KMS-11 (cell line): ENCODE data around the gene OR10G2.
"Not testable (repeated sequence)": the region's sequence is repeated elsewhere in the genome, so short reads cannot be mapped to it uniquely, and the experiment has no call there.

Source experiments
- H2AFZ ChIP-seq: fragments of 200-600 bp; sonication (generic); 2 replicates; pipeline ENCODE4 v1.6.1; 2016; ENCODE audit warnings: antibody characterized with exemption, mixed run types, low read depth
- H3K27ac ChIP-seq: fragments of 200-600 bp; sonication (generic); 2 replicates; pipeline ENCODE4 v1.6.1; 2016; ENCODE audit warnings: mild to moderate bottlenecking, mixed run types
- H3K27me3 ChIP-seq: fragments of 200-600 bp; sonication (generic); 2 replicates; pipeline ENCODE4 v1.6.1; 2017; ENCODE audit warnings: mild to moderate bottlenecking, low read depth, mixed run types, moderate library complexity; ENCODE audit not compliant: insufficient read depth
- H3K36me3 ChIP-seq: fragments of 200-600 bp; sonication (generic); 2 replicates; pipeline ENCODE4 v1.6.1; 2017; ENCODE audit warnings: mild to moderate bottlenecking, mixed run types; ENCODE audit not compliant: insufficient read depth
- H3K4me1 ChIP-seq: fragments of 200-600 bp; sonication (generic); 2 replicates; pipeline ENCODE4 v1.6.1; 2016; ENCODE audit warnings: mild to moderate bottlenecking, low read depth, mixed run types; ENCODE audit not compliant: poor library complexity, severe bottlenecking
- H3K4me2 ChIP-seq: fragments of 200-600 bp; sonication (generic); 2 replicates; pipeline ENCODE4 v1.7.0; 2016; ENCODE audit warnings: mild to moderate bottlenecking, mixed run types
- H3K4me3 ChIP-seq: fragments of 200-600 bp; sonication (generic); IDR thresholded peaks from 2 replicates; pipeline ENCODE4 v1.6.1; 2017; ENCODE audit warnings: low read depth, low read length, mixed read lengths; ENCODE audit not compliant: insufficient read depth
- H3K79me2 ChIP-seq: fragments of 200-600 bp; sonication (generic); 2 replicates; pipeline ENCODE4 v1.6.1; 2016; ENCODE audit warnings: low read depth, mixed run types; ENCODE audit not compliant: insufficient read depth
- H3K9ac ChIP-seq: fragments of 200-600 bp; sonication (generic); 2 replicates; pipeline ENCODE4 v1.6.1; 2016; ENCODE audit warnings: mild to moderate bottlenecking, mixed run types
- H4K20me1 ChIP-seq: fragments of 200-600 bp; sonication (generic); 2 replicates; pipeline ENCODE4 v1.6.1; 2016; ENCODE audit warnings: mild to moderate bottlenecking, mixed run types; ENCODE audit not compliant: insufficient read depth
- TF ChIP-seq, protein P1 (sequence below): fragments of 200-600 bp; sonication (generic); conservative IDR thresholded peaks from 2 replicates; pipeline ENCODE4 v1.6.1; 2017; ENCODE audit warnings: low read depth, mild to moderate bottlenecking, antibody characterized with exemption, low read length, moderate library complexity, mixed read lengths

The OR10G2 gene

GRCh38 chr14:21626491-21627230 lies 8.1 kb downstream of the OR10G2 start:
- H3K36me3 ChIP-seq = no peaks in the 10 kb centered on the region
- TF ChIP-seq, protein P1, sequence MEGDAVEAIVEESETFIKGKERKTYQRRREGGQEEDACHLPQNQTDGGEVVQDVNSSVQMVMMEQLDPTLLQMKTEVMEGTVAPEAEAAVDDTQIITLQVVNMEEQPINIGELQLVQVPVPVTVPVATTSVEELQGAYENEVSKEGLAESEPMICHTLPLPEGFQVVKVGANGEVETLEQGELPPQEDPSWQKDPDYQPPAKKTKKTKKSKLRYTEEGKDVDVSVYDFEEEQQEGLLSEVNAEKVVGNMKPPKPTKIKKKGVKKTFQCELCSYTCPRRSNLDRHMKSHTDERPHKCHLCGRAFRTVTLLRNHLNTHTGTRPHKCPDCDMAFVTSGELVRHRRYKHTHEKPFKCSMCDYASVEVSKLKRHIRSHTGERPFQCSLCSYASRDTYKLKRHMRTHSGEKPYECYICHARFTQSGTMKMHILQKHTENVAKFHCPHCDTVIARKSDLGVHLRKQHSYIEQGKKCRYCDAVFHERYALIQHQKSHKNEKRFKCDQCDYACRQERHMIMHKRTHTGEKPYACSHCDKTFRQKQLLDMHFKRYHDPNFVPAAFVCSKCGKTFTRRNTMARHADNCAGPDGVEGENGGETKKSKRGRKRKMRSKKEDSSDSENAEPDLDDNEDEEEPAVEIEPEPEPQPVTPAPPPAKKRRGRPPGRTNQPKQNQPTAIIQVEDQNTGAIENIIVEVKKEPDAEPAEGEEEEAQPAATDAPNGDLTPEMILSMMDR = no peak

DNA sequence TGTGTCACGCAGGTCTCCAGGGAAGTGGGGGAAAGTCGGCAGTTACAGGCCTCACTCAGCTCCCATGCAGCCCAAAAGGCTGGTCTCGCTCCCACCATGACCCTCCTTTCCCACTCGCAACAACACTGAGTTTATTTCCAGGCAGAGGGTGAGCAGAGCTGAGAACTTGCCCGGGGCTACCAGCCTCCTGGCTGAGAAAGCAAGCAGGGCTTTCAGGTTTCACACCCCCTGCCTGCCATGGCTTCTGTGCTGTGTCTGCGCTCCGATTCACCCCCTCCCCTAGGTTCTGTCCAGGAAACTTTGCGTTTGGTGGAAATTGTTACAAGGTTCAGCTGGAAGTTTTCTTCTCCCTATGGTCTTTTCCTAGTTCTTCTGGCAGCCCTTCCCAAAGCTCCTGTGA lies 17.1 kb downstream of the OR10G2 start:
- Histone ChIP-seq H3K27me3 (no peaks in the 10 kb centered on the region), H4K20me1 (no peaks in the 10 kb centered on the region), H3K4me1 (peaks cover 8% of the 10 kb centered on the region), H3K36me3 (no peaks in the 10 kb centered on the region), H2AFZ (no peak overlapping the region), H3K4me3 (no peak overlapping the region), H3K4me2 (no peak overlapping the region), H3K79me2 (no peaks in the 10 kb centered on the region), H3K9ac (no peak overlapping the region), H3K27ac (no peak overlapping the region)
- TF ChIP-seq, protein P1 = no peak

More at GRCh38 chr14:21626491-21627230, 8.1 kb downstream of the OR10G2 start:
- no peak overlapping the region for H3K27ac ChIP-seq
- H4K20me1 ChIP-seq = no peaks in the 10 kb centered on the region
- no peak overlapping the region for H3K4me2 ChIP-seq
- H3K9ac ChIP-seq = no peak overlapping the region
- no peaks in the 10 kb centered on the region for H3K27me3 ChIP-seq
- H3K79me2 ChIP-seq = no peaks in the 10 kb centered on the region
- H3K4me1 ChIP-seq = peaks cover 6% of the 10 kb centered on the region
- H3K4me3 ChIP-seq = no peak overlapping the region
- no peak overlapping the region for H2AFZ ChIP-seq

GRCh38 chr14:21614240-21614639 lies 20.5 kb downstream of the OR10G2 start:
- Histone ChIP-seq H3K9ac (no peak overlapping the region), H4K20me1 (no peaks in the 10 kb centered on the region), H3K79me2 (no peaks in the 10 kb centered on the region), H3K36me3 (no peaks in the 10 kb centered on the region), H3K27me3 (no peaks in the 10 kb centered on the region), H3K4me3 (no peak overlapping the region), H3K4me1 (peaks cover 16% of the 10 kb centered on the region), H3K4me2 (no peak overlapping the region), H2AFZ (no peak overlapping the region), H3K27ac (no peak overlapping the region)
- TF ChIP-seq, protein P1 = no peak

- TF ChIP-seq, protein P1 = no peak
These were observed 22.4 kb downstream of the OR10G2 start for GRCh38 chr14:21612324-21612723.

DNA sequence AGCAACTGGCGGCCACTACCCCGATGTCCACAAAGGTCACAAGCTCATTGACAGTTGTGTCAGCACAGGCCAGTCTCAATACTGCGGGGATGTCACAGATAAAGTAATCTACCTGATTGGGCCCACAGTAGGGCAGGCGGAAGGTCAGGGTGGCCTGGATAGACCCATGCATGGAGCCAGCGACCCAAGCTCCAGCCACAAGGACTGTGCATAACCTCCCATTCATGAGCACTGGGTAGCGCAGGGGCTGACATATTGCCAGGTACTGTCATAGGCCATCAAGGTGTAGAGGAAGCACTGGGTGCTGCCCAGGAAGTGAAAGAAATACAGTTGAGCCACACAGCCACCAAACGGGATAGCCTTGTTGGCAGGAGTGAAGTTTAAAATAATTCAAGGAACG lies 32.6 kb downstream of the OR10G2 start:
- H3K9ac ChIP-seq, H3K27me3 ChIP-seq, H3K4me3 ChIP-seq, H3K36me3 ChIP-seq, H3K79me2 ChIP-seq, H2AFZ ChIP-seq, H4K20me1 ChIP-seq, H3K27ac ChIP-seq, H3K4me2 ChIP-seq, H3K4me1 ChIP-seq: not testable (repeated sequence)

More at GRCh38 chr14:21612324-21612723, 22.4 kb downstream of the OR10G2 start:
- no peak overlapping the region for H3K4me3 ChIP-seq
- peak overlapping the region; percentile 44; the same call in 1 of the 2 replicates for H2AFZ ChIP-seq
- no peak overlapping the region for H3K9ac ChIP-seq
- no peaks in the 10 kb centered on the region for H3K79me2 ChIP-seq
- no peaks in the 10 kb centered on the region for H4K20me1 ChIP-seq
- H3K27me3 ChIP-seq = no peaks in the 10 kb centered on the region
- peaks cover 16% of the 10 kb centered on the region for H3K4me1 ChIP-seq
- peak overlapping the region; percentile 9; the same call in 1 of the 2 replicates for H3K4me2 ChIP-seq
- H3K36me3 ChIP-seq = no peaks in the 10 kb centered on the region
- H3K27ac ChIP-seq = no peak overlapping the region
